ENCODE results near the gene PPME1.

- TF ChIP-seq POLR2A (IDR thresholded peaks at IDR 0.05; ENCODE audit: low read depth, low read length): no peak
- no peak for TF ChIP-seq POLR2AphosphoS5 (IDR thresholded peaks at IDR 0.05; ENCODE audit: low read depth, low read length)
- TF ChIP-seq TAF1 (IDR thresholded peaks at IDR 0.05; ENCODE audit: borderline replicate concordance, low read depth, low read length): no peak
Observed at GRCh38 chr11:74237541-74237940, 66.5 kb downstream of the PPME1 start.
